ENCODE results near the gene DAPK1.

DAPK1 gene

DNA sequence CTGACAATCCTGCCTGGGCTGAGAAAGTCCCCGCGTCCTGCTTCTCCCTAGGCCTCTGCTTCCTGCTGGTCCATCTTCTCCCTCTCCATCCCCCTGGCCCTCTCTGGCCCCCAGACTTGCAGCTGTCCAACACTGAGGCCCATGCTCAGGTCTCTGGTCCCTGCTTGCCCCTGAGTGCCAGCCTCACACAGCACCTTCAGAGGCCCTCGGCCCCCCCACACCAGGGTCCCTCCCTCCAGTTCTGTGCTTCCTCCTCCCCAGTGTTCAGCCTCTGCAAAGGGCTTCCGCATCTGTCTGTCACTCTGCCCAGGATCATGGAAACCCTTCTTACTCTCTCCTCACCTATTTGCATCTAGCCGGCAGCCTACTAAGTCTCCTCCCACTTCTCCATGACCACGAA lies 165.9 kb downstream of the DAPK1 start:
- FAIRE-seq (no peak), DNase-seq (ENCODE audit: low spot score) (no peak)

- no peak for DNase-seq (ENCODE audit: low spot score)
- FAIRE-seq = no peak
Observed at GRCh38 chr9:87664153-87665060, 166.7 kb downstream of the DAPK1 start.

DNA sequence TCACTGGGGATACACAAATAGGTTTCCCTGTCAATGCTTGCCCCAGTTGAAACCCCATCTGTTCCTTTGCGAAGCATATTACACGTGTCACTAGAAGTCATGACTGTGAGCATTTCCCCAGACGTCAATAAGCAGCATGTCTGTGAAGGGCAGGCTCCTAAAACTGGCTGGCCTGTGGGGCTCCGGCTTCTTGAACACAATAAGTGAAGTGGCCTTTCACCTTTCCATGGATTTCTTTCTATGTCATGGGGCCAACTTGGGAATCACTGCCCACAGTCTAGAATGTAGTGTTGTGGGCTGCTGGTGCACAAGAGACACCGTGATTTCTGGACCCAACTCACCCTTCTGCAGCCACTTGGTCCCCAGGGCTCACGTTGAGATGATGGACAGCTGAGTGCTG lies 167.8 kb downstream of the DAPK1 start:
- DNase-seq (ENCODE audit: low spot score) (no peak), FAIRE-seq (no peak)

GRCh38 chr9:87667164-87667738 lies 169.6 kb downstream of the DAPK1 start:
- DNase-seq (ENCODE audit: low spot score) (peak; percentile 29), FAIRE-seq (no peak)

- FAIRE-seq (no peak), DNase-seq (ENCODE audit: low spot score) (no peak)
Observed at GRCh38 chr9:87668222-87668621, 170.6 kb downstream of the DAPK1 start.

- FAIRE-seq = no peak
- DNase-seq (ENCODE audit: low spot score) = no peak
Observed at GRCh38 chr9:87668722-87669121, 171.1 kb downstream of the DAPK1 start.

DNA sequence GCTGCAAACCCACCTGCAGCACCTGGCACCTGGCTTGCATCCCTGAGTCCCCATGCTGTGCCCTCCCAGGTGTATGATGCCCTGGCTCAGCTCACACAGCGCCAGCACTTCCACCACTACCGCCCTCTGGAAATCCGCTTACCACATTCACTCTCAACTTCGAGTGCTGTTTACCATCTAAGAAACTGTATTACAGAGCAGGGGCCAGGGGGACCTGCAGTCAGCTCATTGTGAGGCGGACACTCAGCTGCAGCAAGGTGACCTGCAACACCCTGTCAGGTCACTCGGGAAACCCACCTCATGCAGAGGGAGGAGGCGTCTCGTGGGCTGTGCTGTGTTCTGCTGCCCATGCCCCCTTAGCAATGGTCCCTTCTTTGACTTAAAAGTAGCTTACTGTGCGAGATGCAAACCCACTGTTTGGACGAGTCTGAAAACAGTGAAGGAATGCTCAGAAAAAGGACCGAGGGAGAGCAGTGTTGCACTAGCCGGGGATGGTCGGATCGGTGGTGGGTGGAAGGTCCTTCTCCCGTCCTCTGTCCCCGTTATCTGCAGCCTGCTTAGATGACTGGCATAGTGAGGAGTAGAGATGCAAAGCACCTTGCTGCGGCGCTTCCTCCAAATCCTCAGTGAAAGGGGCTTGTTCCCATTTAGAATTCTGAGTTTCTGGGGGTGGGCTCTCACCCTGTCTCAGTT lies 173.1 kb downstream of the DAPK1 start:
- DNase-seq (ENCODE audit: low spot score) (no peak), FAIRE-seq (no peak)

DNA sequence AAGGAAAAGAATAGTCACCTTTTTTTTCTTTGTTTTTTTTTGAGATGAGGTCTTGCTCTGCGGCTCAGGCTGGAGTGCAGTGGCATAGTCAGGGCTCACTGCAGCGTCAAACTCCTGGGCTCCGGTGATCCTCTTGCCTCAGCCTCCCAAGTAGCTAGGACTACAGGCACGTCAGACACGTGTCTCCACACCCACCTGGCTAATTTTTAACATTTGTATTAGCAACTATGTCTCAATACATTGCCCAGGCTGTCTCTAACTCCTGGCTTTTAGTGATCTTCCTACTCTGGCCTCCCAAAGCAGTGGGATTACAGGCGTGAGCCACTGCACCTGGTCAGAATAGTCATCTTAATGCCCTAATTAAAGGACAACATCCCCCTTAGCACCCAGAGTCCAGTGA lies 173.8 kb downstream of the DAPK1 start:
- no peak for FAIRE-seq

DNA sequence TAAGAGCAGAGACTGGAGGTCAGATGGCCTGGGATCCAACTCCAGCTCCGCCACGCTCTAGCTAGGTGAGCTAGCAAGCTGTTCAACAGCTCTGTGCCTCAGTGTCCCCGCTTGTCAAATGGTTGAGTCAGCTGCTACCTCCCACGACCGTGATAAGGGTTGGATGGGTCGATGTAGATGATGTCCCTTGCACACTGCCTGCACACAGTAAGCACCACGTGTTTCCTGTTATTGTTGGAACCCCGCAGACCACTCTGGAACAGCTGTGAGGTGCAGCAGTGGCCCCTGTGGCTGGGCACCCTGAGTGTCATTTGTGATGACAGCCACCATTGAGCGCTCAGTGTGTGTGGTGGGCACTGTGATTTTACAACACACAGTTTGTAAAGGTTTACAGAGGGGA lies 174.3 kb downstream of the DAPK1 start:
- DNase-seq (ENCODE audit: low spot score) (no peak), FAIRE-seq (no peak)

More for the DNA sequence above, 173.8 kb downstream of the DAPK1 start:
- no peak for DNase-seq (ENCODE audit: low spot score)

DNA sequence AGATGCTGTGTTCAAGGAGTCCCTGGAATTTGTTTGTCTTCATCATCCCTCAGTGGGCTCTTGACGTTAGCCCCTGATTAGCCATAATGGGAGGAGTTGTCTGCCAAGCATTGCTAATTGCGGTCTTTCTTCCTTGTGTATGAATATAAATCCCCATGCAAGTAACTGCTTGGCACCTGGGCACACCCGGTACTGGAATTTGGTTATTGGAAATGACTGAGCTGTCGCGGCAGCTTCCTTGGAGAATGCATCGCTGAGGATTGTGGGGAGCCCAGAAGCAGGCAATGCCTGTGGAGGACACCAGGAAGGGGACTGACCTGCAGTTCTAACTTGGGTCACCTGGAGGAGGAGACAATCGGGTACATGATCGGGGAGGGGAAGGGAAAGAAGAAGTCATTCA lies 174.9 kb downstream of the DAPK1 start:
- FAIRE-seq (no peak), DNase-seq (ENCODE audit: low spot score) (no peak)

DNA sequence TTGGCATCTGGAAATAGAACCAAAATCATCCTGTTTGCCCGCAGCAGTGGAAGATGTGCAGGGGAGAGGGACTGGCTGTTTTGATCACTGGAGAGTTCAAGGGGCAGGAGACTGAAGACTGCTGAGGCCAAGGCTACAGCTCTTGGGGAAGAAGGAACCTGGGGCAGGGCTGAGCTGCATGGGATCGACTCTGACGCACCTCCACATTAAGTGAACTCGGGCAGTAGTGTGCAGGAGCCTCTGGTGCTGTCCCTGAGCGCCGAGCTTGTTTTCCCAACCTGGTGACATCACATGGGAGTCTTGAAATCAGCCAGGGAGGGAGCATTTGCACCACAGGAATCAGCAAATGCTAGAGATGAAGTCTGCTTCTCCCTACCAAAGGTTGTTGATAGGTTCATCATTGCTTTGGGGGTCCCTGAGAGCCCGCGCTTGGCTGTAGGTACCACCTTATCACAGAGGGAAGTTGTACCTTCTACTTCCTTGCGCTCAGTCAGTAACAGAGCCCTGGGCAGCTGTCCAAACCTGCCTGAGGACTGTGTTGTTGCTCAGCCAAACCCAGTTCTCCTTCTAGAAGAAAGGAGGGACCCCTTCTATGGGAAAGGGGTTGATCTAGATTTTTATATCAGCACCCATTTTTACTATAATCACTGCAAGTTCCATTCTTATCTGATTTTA lies 175.9 kb downstream of the DAPK1 start:
- DNase-seq (ENCODE audit: low spot score) = no peak
- FAIRE-seq = no peak

- FAIRE-seq = no peak
- no peak for DNase-seq (ENCODE audit: low spot score)
Observed at GRCh38 chr9:87674565-87675299, 177.1 kb downstream of the DAPK1 start.

DNA sequence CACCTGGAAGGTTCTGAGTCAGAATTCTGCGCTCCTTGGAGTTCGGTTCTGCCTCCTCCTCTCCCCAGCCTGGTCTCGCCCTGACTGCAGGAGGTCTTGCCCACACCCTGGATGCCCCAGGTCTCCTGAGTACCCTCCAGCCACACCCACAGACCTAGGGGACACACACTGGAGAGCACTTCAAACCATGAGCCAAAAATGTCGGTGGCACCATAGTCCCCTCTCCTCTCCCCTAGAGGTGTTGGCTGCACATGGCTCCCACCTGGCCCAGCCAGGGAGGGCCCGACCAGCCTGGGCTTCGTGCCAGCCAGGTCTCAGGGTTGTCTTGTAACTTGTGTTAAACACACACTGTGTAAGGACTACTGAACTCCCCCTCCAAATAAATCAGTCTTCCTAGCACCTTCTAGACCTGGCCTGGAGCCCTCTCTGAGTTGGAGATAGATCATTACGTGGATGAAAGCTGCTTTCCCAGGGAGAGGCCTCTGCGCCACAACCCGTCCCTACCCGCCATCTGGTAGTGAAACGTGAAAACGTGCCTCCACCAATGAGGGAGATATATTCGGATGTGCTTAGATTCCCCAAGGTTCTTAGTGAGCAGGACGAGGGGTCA lies 178.3 kb downstream of the DAPK1 start:
- FAIRE-seq (no peak), DNase-seq (ENCODE audit: low spot score) (no peak)

- DNase-seq (ENCODE audit: low spot score) = no peak
- FAIRE-seq = no peak
Observed at GRCh38 chr9:87676976-87677775, 179.5 kb downstream of the DAPK1 start.

DNA sequence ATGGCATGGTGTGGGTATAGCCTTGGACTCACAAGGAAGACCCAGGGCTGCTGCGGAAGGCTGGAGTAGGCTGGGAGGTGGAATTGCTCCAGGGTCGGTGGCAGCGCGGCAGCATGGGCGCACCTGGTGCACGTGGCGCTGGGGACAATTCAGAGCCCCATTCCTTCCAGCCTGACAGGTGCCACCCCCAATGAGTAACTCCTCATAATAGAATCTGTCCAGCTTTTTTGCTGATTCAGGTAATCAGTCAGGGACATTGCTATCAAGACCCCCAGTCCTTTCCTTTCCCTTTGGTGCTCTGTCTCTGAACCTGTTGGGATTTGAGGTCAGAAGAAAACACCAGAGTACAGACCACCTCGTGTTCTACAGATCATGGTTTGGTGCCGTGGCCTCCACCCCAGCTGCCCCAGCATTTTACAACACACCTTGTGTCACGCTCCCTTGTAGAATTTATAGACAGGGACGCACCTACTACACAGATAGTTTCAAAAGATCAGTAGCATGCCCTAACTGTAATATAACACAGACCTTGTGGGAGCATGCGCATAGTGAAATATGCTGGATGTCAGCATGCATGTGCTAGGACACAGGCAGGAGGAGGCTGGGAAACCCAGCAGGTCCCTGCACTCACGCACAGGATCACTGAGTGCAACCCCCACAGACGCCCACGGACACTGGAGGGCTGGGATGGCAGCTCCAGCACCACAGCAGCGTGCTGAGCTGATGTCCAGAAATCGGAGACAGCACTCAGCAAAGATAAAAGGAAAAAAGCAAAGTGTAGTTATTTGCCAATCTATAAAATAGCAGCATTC lies 180.3 kb downstream of the DAPK1 start:
- DNase-seq (ENCODE audit: low spot score) (no peak), FAIRE-seq (no peak)

- DNase-seq (ENCODE audit: low spot score) = peak; percentile 48
- no peak for FAIRE-seq
Observed at GRCh38 chr9:87678650-87679355, 181.1 kb downstream of the DAPK1 start.

- DNase-seq (ENCODE audit: low spot score) (no peak), FAIRE-seq (no peak)
Observed at GRCh38 chr9:87681271-87682061, 183.8 kb downstream of the DAPK1 start.

GRCh38 chr9:87682085-87682484 lies 184.4 kb downstream of the DAPK1 start:
- DNase-seq (ENCODE audit: low spot score) (no peak), FAIRE-seq (no peak)

All from RCC 7860 (cell line).